Osteocyte (in vitro differentiated cells): Measurements from ENCODE around the gene GASK1B. TPM values are rescaled to one million over a fixed set of nuclear protein-coding genes. Genes with fewer than 3 reads are reported as not detected.

Experiments
- DNase-seq: peaks from one replicate; pipeline ENCODE4 v3.0.0; 2021; ENCODE audit warnings: mixed read lengths; ENCODE audit not compliant: unreplicated experiment; ENCODE audit errors: extremely low spot score
- H3K27ac Mint-ChIP-seq: one replicate; pipeline ENCODE4 v1.8.0; 2021; ENCODE audit warnings: mild to moderate bottlenecking, mixed read lengths; ENCODE audit not compliant: unreplicated experiment
- H3K27me3 Mint-ChIP-seq: one replicate; pipeline ENCODE4 v1.8.0; 2021; ENCODE audit warnings: mixed read lengths; ENCODE audit not compliant: unreplicated experiment
- H3K36me3 Mint-ChIP-seq: one replicate; pipeline ENCODE4 v1.8.0; 2021; ENCODE audit warnings: mixed read lengths; ENCODE audit not compliant: unreplicated experiment
- H3K4me1 Mint-ChIP-seq: one replicate; pipeline ENCODE4 v1.8.0; 2021; ENCODE audit warnings: mixed read lengths; ENCODE audit not compliant: unreplicated experiment
- H3K4me3 Mint-ChIP-seq: one replicate; pipeline ENCODE4 v1.8.0; 2021; ENCODE audit warnings: mild to moderate bottlenecking, moderate library complexity, mixed read lengths; ENCODE audit not compliant: unreplicated experiment
- H3K9me3 Mint-ChIP-seq: one replicate; pipeline ENCODE4 v1.8.0; 2021; ENCODE audit warnings: mixed read lengths; ENCODE audit not compliant: unreplicated experiment
- total RNA-seq: library from RNA; stranded (reverse); gene quantifications from 2 replicates; pipeline ENCODE4 v1.2.1, GENCODE V29; 2021
- TF ChIP-seq, protein P1 (sequence below): fragments of 200-600 bp; sonication (generic); IDR thresholded peaks from 2 replicates; pipeline ENCODE4 v1.5.0; 2021; ENCODE audit warnings: antibody characterized with exemption, mild to moderate bottlenecking, moderate library complexity

The GASK1B gene
- total RNA-seq, 1 donor from 2014 or later = 11.7 TPM

- Mint-ChIP-seq H3K27ac (no peak overlapping the region), H3K27me3 (no peaks in the 10 kb centered on the region), H3K9me3 (peaks cover 3% of the 10 kb centered on the region), H3K36me3 (no peaks in the 10 kb centered on the region), H3K4me1 (peaks cover 18% of the 10 kb centered on the region), H3K4me3 (peak overlapping the region; percentile 62)
- DNase-seq = no peak
- TF ChIP-seq, protein P1, sequence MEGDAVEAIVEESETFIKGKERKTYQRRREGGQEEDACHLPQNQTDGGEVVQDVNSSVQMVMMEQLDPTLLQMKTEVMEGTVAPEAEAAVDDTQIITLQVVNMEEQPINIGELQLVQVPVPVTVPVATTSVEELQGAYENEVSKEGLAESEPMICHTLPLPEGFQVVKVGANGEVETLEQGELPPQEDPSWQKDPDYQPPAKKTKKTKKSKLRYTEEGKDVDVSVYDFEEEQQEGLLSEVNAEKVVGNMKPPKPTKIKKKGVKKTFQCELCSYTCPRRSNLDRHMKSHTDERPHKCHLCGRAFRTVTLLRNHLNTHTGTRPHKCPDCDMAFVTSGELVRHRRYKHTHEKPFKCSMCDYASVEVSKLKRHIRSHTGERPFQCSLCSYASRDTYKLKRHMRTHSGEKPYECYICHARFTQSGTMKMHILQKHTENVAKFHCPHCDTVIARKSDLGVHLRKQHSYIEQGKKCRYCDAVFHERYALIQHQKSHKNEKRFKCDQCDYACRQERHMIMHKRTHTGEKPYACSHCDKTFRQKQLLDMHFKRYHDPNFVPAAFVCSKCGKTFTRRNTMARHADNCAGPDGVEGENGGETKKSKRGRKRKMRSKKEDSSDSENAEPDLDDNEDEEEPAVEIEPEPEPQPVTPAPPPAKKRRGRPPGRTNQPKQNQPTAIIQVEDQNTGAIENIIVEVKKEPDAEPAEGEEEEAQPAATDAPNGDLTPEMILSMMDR = no peak
Observed at GRCh38 chr4:158211222-158211621, 38.4 kb upstream of the GASK1B start.

DNA sequence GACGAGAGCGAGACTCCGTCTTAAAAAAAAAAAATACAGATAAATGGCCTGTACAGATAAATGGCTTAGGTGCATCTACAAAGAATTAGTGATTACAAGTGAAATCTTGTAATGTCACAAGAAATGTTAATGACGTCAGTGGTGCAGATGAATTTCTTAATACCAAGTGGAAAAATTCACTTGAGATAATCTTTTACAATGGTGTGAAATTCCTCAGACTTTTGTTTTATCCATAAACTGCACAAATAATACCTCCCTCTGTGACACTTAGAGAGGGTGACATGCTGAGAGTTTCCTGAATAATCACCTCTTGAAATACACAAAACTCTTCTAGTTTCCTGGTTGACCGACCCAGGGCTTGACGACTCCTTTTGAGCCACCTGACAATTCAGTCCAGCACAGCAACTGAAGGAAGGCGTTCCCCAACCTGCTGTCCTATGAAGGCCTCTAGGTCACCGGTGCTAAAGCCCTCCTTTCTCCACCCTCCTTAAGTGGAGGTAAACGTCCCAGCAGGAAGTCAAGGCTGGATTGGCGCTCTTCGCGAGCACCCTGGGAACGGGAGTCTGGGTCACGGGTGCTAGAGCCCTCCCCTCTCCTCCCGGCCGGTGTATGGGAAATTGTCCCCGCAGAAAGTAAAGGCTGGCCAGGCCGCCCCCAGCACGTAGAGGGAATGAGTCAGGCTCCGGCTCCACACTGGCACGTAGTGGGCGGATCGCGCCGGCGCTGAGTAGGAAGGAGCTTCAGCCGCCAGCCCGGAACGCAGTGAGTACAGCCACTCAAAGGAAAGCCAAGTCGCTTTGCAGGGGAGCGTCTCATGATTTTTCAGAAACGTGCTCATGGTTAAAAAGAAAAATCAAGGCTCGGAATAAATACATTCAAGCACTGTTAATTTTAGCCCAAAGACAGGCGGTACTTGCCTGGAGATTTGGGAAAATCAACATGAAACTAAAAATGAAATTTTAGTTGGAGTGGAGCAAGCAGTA is 37.3 kb upstream of the GASK1B start, which contains the start of gene TMEM144:
Gene TMEM144, plus strand, starts transcription at position 662 of the 983 bp plus-strand sequence. CDS start 2,182 bp downstream, outside the sequence.
- Mint-ChIP-seq H3K36me3 (no peaks in the 10 kb centered on the region), H3K27me3 (no peaks in the 10 kb centered on the region), H3K27ac (peak within 1 kb of the TSS; percentile 85), H3K4me1 (peaks cover 18% of the 10 kb centered on the region), H3K9me3 (peaks cover 3% of the 10 kb centered on the region), H3K4me3 (peak within 1 kb of the TSS; percentile 75)
- DNase-seq = peak; percentile 89
- TF ChIP-seq, protein P1 = peak; percentile 22

DNA sequence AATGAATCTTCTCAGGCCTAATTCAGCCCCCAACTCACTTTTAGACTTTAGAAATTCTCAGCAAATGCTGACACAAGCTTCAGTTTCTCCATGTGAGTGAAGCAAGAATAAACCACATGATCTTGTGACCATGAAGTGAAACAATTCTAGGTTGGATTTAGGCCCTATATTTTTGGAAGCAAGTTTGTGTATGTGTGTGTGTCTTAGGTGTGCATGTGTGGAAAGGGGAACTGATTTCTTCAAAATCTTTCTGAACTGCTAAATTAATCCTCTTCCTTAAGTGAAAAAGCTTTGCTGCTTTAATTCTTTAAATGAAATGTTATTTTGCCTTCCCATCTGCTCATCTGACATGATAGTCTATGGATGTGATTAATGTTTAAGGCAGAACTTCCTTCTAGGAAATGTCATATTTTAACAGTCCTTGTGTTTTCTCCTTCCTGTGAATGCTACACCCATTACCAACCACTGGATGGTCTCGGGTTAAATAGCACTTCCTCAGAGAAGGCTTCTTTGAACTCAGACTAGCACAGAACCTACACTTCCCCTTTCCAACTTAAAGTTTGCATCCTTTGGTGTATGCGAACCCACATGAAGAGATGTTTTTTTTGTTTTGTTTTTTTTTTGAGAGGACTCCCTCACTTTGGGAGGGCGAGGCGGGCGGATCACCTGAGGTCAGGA is 36.3 kb upstream of the GASK1B start:
- H3K27ac Mint-ChIP-seq = peak overlapping the region; percentile 21
- TF ChIP-seq, protein P1 = no peak
- H3K4me3 Mint-ChIP-seq = no peak overlapping the region

GRCh38 chr4:158203929-158204328 is 31.1 kb upstream of the GASK1B start:
- Mint-ChIP-seq H3K4me1 (no peaks in the 10 kb centered on the region), H3K27me3 (no peaks in the 10 kb centered on the region), H3K27ac (no peak overlapping the region), H3K36me3 (no peaks in the 10 kb centered on the region), H3K4me3 (no peak overlapping the region), H3K9me3 (peaks cover 3% of the 10 kb centered on the region)
- TF ChIP-seq, protein P1 = no peak
- no peak for DNase-seq

More for the DNA sequence above, 36.3 kb upstream of the GASK1B start:
- H3K9me3 Mint-ChIP-seq = peaks cover 3% of the 10 kb centered on the region
- no peak for DNase-seq
- H3K4me1 Mint-ChIP-seq = peaks cover 18% of the 10 kb centered on the region
- no peaks in the 10 kb centered on the region for H3K36me3 Mint-ChIP-seq
- H3K27me3 Mint-ChIP-seq = no peaks in the 10 kb centered on the region

GRCh38 chr4:158203436-158203835 is 30.6 kb upstream of the GASK1B start:
- Mint-ChIP-seq H3K27me3 (peaks cover 3% of the 10 kb centered on the region), H3K4me1 (no peaks in the 10 kb centered on the region), H3K27ac (no peak overlapping the region), H3K36me3 (no peaks in the 10 kb centered on the region), H3K9me3 (peaks cover 3% of the 10 kb centered on the region), H3K4me3 (no peak overlapping the region)
- TF ChIP-seq, protein P1 = no peak
- no peak for DNase-seq
